GM13977 (cell line): ENCODE measurements around the gene FLYWCH1.

Experiments used
- DNase-seq: peaks from one replicate; pipeline ENCODE4 v3.0.0; 2012; ENCODE audit warnings: low spot score
- CTCF ChIP-seq: IDR thresholded peaks from 2 replicates; pipeline ENCODE4 v1.5.1; 2012; ENCODE audit warnings: mild to moderate bottlenecking, control low read depth; ENCODE audit not compliant: insufficient read depth; ENCODE audit errors: extremely low read depth, missing control alignments
- in situ Hi-C: fragments of 300-500 bp; cut with MboI; formaldehyde crosslinking; loops from one replicate; pipeline ENCODE4 v1.12.0; 2022; ENCODE audit warnings: low sequenced_read_pairs, low pct_unique_long_range_greater_than_20kb, mixed read lengths, inconsistent platforms; ENCODE audit not compliant: unreplicated experiment

FLYWCH1 gene

DNA sequence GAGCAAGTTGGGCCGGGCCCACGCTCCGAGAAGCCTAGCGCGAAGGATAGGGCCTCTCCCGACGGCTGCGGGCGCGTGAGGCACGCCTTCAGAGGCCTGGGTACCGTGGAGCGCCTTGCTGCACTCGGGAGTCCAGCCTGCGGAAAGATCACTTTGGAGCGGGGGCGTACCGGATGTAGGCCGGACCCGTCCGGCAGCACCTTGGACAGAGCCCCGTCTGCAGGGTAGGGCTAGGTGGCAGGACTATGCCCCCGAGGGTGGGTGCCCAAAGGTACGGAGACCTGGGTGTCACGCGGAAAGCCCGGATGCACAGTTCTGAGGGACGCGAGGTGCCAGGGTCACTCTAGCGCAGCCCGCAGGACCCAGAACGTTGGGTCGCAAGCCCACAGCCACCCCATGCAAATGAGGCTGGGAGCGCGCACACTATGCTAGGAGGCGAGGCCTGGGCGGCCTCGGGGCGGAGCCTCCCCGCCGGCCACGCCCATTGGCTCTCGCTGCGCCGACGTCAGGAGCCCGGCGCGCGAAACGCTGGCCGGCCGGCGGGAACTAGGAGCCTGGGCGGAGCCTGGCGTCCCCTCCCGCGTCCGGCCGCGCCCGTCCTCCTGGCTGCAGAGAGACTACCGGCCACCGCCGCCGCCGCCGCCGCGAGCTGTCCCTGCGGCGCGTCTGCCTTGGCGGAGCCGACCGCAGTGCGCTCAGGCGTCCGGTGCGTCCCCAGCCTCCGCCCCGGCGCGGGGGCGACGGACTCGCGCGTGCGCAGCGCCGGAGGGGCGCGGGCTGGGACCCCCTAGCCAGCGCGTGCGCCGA is 57.2 kb downstream of the FLYWCH1 start, which contains the start of gene PAQR4:
PAQR4 (plus strand) TSS at position 611 of the 807 bp plus-strand sequence. CDS start 327 bp downstream, outside the sequence.
- peak; percentile 99 for DNase-seq
- in situ Hi-C loops, result no loop called here

GRCh38 chr16:2969545-2970521 is 58.1 kb downstream of the FLYWCH1 start:
- TF ChIP-seq CTCF, result peak; percentile 63
- DNase-seq, result peak; percentile 92
- in situ Hi-C loops, result no loop called here

More for the DNA sequence above, 57.2 kb downstream of the FLYWCH1 start, which contains the start of gene PAQR4:
- TF ChIP-seq CTCF, result no peak

- no peak for DNase-seq
- in situ Hi-C loops, result no loop called here
- TF ChIP-seq CTCF, result no peak
Measured at GRCh38 chr16:2970563-2970962, 58.8 kb downstream of the FLYWCH1 start.

GRCh38 chr16:2971134-2971984 is 59.6 kb downstream of the FLYWCH1 start:
- no peak for TF ChIP-seq CTCF
- DNase-seq, result no peak
- in situ Hi-C loops, result no loop called here

DNA sequence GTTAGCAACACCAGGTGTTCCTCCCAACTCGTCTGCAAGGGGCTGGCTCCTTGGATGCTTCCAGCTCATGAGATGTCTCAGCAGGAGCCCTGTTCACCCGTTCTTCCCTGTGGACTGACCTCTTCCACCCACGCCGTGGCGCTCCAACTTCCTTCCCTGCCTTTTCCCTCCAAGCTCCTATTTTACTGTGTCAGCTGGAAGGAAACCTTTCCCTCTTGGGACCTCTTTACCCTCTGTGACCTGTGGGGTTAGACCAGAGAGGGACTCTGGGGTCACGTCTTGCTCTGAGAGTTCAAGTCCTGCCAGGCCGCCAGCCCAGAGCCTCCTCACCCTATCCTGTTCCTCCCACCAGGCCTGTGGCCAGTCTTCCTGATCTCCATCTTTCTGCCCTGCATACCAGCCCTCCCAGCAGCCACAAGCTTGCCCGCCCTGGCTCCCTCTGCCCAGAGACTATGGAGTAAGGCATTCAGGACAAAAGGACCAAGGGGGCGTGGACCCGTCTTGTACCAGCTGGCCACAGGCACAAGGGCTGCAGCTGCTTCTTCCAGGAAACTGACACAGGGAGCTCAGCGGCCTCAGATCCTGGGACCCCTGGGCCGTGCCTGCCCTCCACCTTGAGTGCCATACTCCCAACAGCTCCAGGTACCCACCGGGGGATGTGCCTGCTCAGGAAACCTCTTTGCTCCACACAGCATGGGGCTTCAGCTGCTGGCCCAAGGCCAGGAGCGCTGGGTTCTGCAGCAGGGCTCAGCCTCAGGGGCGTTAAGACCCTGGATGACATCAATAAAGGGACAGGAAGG is 60.5 kb downstream of the FLYWCH1 start:
- DNase-seq, result no peak
- no peak for TF ChIP-seq CTCF
- in situ Hi-C loops, result no loop called here
